ENCODE results near the gene ITPRID2.
A peak's percentile ranks its signal among the peaks of the same experiment; 100 is the strongest.
"Not testable (repeated sequence)": the region's sequence is repeated elsewhere in the genome, so short reads cannot be mapped to it uniquely, and the experiment has no call there.

The ITPRID2 gene

GRCh38 chr2:181916726-181917718 is 25.5 kb downstream of the ITPRID2 start:
- no peak for DNase-seq (ENCODE audit: low read depth in 2 of 2)

- no peak for DNase-seq (ENCODE audit: low read depth in 2 of 2)
These were observed 26.7 kb downstream of the ITPRID2 start for GRCh38 chr2:181918188-181918587.

DNA sequence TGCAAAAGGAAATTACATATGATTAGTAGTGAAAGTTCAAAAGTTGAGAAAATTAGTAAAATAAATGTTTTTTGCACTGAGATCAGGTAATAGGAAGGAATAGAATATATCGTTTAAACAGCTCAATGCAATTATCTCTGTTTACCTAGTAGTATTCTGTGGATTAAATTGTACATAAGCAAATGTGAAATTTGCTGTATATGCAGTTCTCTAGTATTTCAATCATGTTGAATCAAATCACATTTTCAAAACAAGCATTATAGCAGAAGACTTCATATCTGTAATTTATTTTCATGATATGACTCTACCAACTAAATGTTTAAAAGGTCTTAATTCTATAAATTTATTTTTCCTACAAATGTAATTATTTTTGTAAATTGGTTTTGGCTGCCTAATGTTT is 31.6 kb downstream of the ITPRID2 start:
- DNase-seq (ENCODE audit: low read depth in 2 of 2), result no peak

DNA sequence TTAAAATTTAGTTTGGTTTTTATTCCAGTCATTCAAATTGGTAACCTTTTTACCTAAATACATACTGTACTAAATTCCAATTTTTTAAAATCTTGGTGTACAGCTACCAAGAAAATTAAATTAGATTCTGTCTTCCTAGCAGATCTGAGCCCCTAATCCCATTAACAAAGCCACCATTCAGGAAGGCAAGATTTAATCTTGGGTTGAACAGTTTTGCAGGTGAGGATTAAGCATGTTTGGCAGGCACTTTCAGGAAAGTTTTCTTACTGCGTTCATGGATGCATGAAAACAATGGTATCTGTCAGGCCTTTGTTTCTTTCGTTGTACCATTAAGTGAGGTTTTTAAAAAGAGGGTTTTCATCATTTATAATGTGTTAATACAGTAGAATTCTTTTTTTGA is 32.8 kb downstream of the ITPRID2 start:
- DNase-seq (ENCODE audit: low read depth in 2 of 2), result no peak

DNA sequence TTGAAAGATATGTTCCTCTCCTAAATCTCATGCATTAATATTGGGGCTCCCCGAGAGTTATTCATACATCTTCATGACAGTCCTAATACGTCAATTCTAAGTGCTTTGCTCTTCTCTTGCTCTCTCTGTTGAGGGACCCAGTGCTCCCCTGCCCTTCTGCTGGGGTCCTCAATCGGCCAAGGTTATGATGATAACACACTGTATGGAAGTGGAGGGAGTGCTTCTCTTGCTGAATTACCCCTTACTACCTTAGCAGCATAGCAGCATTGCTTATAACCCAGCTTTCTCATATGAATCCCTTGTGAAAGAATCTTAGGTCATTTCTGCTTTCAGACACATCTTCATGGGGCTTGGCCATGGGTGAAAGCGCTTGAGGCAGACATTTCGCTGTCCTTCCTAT is 43.2 kb downstream of the ITPRID2 start:
- DNase-seq (ENCODE audit: low read depth in 2 of 2), result no peak

DNA sequence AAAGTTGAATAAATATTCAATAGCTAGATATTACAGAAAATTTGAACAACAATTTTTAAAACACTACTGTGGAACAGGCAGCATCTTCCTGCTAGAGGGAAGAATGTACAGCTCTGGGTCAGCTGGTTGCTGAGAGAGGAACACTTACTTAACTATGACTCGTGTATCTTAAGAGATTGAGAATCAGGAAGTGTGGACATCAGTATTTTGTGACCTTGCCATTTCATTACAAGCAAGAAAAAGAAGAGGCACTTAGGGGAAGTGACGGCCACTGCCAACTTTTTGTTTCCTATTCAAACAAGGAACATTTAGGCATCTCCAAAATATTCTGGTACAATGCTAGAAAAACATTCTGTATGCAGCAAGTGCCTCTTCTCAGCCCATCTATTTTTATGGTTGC is 45.9 kb downstream of the ITPRID2 start:
- DNase-seq (ENCODE audit: low read depth in 2 of 2), result no peak

DNA sequence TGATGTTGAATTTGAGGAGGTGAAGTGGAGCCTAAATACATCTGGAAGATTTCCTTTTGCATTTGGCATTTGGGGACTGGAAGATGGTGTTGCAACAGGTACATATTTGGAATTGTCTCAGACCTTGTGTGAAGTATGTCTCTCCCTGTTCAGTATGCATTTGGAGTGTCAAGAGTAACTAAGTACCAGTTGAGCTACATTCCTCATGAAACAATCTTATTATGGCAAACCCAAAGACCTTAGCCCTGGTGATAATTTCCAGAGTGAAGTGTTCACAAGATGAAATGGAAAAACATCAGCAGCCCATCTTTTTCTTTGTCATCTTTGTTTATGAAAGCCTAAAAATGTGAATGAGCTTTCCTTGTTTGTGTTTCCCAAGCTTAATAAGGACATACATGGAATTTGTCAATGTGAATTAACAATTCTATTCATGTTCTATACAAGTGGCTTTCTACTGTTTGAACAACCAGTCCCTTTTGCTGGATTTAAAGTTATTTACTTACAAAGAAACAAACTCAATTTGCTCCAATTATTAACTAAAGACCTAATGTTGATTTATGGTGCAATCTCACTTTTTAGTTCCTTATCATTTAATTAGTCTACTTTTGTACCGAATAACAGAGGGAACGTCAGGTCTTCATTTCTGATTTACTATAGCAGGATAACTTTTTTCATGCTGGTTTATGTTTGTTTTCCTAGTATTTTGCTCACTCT is 52.0 kb downstream of the ITPRID2 start:
- DNase-seq (ENCODE audit: low read depth in 2 of 2), result no peak

- DNase-seq (ENCODE audit: low read depth in 2 of 2), result no peak
These were observed 52.8 kb downstream of the ITPRID2 start for GRCh38 chr2:181944164-181944913.

- no peak for DNase-seq (ENCODE audit: low read depth in 2 of 2)
These were observed 53.4 kb downstream of the ITPRID2 start for GRCh38 chr2:181944914-181945291.

GRCh38 chr2:181946444-181947127 is 55.1 kb downstream of the ITPRID2 start:
- DNase-seq (ENCODE audit: low read depth in 2 of 2), result no peak

- no peak for DNase-seq (ENCODE audit: low read depth in 2 of 2)
These were observed 55.7 kb downstream of the ITPRID2 start for GRCh38 chr2:181947273-181947672.

DNA sequence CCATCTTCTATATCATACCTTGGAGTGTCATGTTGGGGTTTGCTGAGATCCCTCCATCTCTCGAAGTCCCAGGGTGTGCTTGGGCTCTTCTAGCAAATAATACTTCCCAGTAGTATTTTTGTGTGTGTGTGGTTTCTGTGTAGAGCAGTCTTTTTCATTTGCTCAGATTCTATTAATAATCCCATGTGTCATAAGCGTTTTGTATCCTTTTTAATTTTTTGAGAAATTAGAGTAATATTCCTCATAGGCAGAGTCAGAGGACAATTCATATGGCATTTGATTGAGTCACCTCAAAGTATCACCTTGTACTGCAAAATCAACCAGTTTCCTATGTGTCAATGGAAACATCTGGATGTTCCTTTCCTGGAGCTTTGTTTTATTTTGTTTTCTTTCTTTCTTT is 56.7 kb downstream of the ITPRID2 start:
- no peak for DNase-seq (ENCODE audit: low read depth in 2 of 2)

GRCh38 chr2:181949047-181949446 is 57.5 kb downstream of the ITPRID2 start:
- DNase-seq (ENCODE audit: low read depth in 2 of 2), result no peak

- DNase-seq (ENCODE audit: low read depth in 2 of 2), result no peak
These were observed 61.1 kb downstream of the ITPRID2 start for GRCh38 chr2:181952404-181953226.

- DNase-seq (ENCODE audit: low read depth in 2 of 2), result peak; percentile 41 to 45
These were observed 62.5 kb downstream of the ITPRID2 start for GRCh38 chr2:181953881-181954537.

GRCh38 chr2:181954538-181954883 is 63.0 kb downstream of the ITPRID2 start:
- DNase-seq (ENCODE audit: low read depth in 2 of 2), result no peak

DNA sequence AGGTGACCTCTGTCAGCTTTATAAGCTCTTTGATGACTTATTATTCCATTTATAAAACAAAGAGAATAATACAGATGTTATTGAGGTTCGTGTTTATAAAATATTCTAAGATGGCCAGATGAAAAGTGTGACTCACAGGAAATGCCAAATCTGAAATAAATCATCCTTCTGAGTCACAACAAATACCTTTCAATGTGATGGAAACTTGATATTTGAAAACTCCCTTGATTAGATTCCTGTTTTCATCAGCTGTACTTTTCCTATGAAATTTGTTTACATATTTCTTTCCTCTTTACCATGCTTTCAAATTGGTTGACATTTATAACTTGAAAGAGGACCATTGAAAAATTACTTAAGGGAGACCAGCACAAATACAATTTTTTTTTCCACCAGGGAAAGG is 63.5 kb downstream of the ITPRID2 start:
- DNase-seq (ENCODE audit: low read depth in 2 of 2), result no peak

DNA sequence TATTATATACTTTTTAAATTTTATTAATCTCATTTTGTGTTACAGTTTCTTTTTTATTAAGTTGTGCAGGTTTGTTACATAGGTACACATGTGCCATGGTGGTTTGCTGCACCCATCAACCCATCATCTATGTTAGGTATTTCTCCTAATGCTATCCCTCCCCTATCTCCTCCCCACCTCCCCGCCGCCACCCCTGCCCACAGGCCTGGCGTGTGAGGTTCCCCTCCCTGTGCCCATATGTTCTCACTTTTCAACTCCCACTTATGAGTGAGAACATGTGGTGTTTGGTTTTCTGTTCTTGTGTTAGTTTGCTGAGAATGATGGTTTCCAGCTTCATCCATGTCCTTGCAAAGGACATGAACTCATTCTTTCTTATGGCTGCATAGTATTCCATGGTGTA is 64.3 kb downstream of the ITPRID2 start:
- not testable (repeated sequence) for DNase-seq (ENCODE audit: low read depth in 2 of 2)

DNA sequence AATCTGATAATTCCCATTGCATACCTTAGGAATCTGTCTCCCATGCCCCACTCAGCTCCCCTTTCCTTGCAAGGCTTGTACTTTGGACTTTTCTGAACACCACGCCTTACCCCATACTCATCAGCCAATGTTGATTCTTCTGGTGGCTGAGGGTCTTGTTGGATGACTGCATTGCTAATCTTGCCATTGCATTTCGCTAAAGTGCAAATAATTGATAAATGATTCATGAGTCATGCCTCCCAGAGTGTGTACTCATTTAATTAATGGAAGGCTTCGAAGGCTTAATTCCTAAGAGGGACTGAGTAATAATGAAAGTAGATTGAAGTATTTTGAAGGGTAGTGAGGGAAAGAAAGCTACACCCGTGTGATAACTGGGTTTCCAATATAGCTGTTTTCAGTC is 66.1 kb downstream of the ITPRID2 start:
- no peak for DNase-seq (ENCODE audit: low read depth in 2 of 2)

GRCh38 chr2:181958726-181959125 is 67.2 kb downstream of the ITPRID2 start:
- DNase-seq (ENCODE audit: low read depth in 2 of 2), result no peak
